Mucosa of descending colon (tissue), 3 donors: ENCODE results near the gene S100A6. TPM values are rescaled to one million over a fixed set of nuclear protein-coding genes. Genes with fewer than 3 reads are reported as not detected.

Experiments
- ATAC-seq: fragments of 200-7000 bp; cut with Tn5 transposase; one replicate; pipeline ENCODE4 v1.9.1; 2020; ENCODE audit warnings: mild to moderate bottlenecking, moderate library complexity
- DNase-seq, 3 donors: peaks; one replicate each; pipeline ENCODE4 v3.0.0-alpha.2; 2020
- H3K36me3 ChIP-seq: fragments of 200-600 bp; one replicate; pipeline ENCODE4 v1.8.0; 2021; ENCODE audit warnings: low read depth, mild to moderate bottlenecking
- H3K4me1 ChIP-seq: fragments of 200-600 bp; one replicate; pipeline ENCODE4 v1.8.0; 2021; ENCODE audit warnings: low read depth, mild to moderate bottlenecking
- H3K4me3 ChIP-seq: fragments of 200-600 bp; one replicate; pipeline ENCODE4 v1.8.0; 2021; ENCODE audit warnings: mild to moderate bottlenecking
- H3K9me3 ChIP-seq: fragments of 200-600 bp; one replicate; pipeline ENCODE4 v1.8.0; 2021; ENCODE audit warnings: mild to moderate bottlenecking
- intact Hi-C, 2 donors: fragments of 100-400 bp; cut with DNase I in 1 of 2; cut with micrococcal nuclease in 1 of 2; formaldehyde crosslinking; loops; one replicate each; pipeline versions ENCODE4 v1.11.0 to v1.11.1; 2022; cut with DNase I, micrococcal nuclease
- total RNA-seq, 3 donors: library from RNA; stranded (reverse); fragmentation: NEBNext Ultra II Directional in 2 of 3; extraction: Animal tissue kit (Norgen Biotek cat#: 25700) in 2 of 3; gene quantifications; one replicate each; pipeline versions ENCODE4 v1.2.1 to v1.2.4, GENCODE V29; 2021 to 2023
- TF ChIP-seq, protein P1 (sequence below): fragments of 200-600 bp; IDR thresholded peaks from one replicate; pipeline ENCODE4 v1.8.0; 2022; ENCODE audit warnings: antibody characterized with exemption, mild to moderate bottlenecking
- donor health status: DM: no; HTN: no; CAD: no; lungs with moderate emphysema.
- donor health status: DM: no; HTN: no; CAD: no.
- donor health status: DM: no; HTN: yes; CAD: no.

S100A6 gene
- total RNA-seq, 3 donors from 2014 or later, result 1,327 to 1,659 (median 1,382) TPM

- Histone ChIP-seq H3K36me3 (no peaks in the 10 kb centered on the region), H3K9me3 (no peaks in the 10 kb centered on the region), H3K4me3 (no peak overlapping the region), H3K4me1 (peaks cover 27% of the 10 kb centered on the region)
- TF ChIP-seq, protein P1, sequence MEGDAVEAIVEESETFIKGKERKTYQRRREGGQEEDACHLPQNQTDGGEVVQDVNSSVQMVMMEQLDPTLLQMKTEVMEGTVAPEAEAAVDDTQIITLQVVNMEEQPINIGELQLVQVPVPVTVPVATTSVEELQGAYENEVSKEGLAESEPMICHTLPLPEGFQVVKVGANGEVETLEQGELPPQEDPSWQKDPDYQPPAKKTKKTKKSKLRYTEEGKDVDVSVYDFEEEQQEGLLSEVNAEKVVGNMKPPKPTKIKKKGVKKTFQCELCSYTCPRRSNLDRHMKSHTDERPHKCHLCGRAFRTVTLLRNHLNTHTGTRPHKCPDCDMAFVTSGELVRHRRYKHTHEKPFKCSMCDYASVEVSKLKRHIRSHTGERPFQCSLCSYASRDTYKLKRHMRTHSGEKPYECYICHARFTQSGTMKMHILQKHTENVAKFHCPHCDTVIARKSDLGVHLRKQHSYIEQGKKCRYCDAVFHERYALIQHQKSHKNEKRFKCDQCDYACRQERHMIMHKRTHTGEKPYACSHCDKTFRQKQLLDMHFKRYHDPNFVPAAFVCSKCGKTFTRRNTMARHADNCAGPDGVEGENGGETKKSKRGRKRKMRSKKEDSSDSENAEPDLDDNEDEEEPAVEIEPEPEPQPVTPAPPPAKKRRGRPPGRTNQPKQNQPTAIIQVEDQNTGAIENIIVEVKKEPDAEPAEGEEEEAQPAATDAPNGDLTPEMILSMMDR, result no peak
- DNase-seq (peak; percentile 86 to 90 (median 89)), ATAC-seq (peak; percentile 97)
- intact Hi-C loops, result loop anchor here in 1 of 2 donors (10.0 kb wide), 1 partner anchor 229 kb away; no protein-coding TSS in a partner anchor
Measured at GRCh38 chr1:153515504-153516394, 20.0 kb downstream of the S100A6 start.

DNA sequence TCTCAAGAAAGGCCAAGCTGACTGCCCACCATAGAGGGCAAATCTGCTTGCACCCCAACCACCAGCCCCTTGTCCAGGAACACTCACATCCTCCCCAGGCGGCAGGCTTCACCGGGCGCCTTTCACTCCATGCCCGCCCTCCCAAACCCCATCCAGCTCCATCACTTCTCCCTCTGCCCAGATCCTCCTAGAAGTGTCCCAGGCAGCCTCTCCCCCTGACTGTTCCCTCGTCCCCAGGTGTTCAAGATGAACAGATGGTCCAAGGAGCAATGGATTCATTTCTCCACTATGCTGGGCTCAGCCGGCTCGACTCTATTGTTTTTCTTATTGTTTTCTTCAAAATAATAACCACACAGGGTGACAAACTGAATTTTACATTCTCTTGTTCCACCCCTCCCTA lies 22.1 kb downstream of the S100A6 start:
- ATAC-seq (no peak), DNase-seq (no peak)
- no peak overlapping the region for H3K4me3 ChIP-seq
- no peaks in the 10 kb centered on the region for H3K36me3 ChIP-seq
- no peaks in the 10 kb centered on the region for H3K9me3 ChIP-seq
- peaks cover 23% of the 10 kb centered on the region for H3K4me1 ChIP-seq
- TF ChIP-seq, protein P1, result no peak
- intact Hi-C loops, result loop anchor here in 1 of 2 donors (5.0 to 10.0 kb wide), 2 partner anchors 54 to 231 kb away; partner anchors contain the start of gene S100A2

DNA sequence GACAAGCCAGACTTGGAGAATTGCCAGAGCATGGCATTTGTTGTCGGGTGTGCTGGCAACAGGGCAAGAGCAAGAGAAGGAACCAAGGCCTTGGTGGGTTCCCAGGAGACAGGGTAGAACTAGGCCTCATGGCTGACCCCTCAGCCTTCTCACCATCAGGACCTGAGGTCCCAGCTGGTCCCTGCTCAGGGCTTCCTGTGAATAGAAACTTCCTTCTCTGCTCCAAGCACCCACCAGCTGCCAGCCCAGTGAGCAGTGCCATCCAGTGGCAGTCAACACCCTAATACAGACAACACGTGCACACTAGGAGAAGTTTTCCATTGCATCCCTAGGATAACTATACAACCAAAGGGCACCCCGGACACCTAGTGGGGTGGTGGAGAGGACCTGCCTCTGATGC lies 22.8 kb downstream of the S100A6 start:
- H3K36me3 ChIP-seq, result no peaks in the 10 kb centered on the region
- no peaks in the 10 kb centered on the region for H3K9me3 ChIP-seq
- DNase-seq, result peak in 2 of 3 donors; percentile 48 to 57
- H3K4me1 ChIP-seq, result peaks cover 23% of the 10 kb centered on the region
- TF ChIP-seq, protein P1, result no peak
- peak; percentile 14 for ATAC-seq
- no peak overlapping the region for H3K4me3 ChIP-seq
- intact Hi-C loops, result loop anchor here in 1 of 2 donors (5.0 to 10.0 kb wide), 2 partner anchors 54 to 232 kb away; partner anchors contain the start of gene S100A2

GRCh38 chr1:153510984-153511410 lies 24.8 kb downstream of the S100A6 start:
- no peaks in the 10 kb centered on the region for H3K36me3 ChIP-seq
- intact Hi-C loops, result loop anchor here (2.0 to 10.0 kb wide), 3 partner anchors 56 to 234 kb away; partner anchors contain the start of gene S100A2 (in 1 of the 2)
- H3K9me3 ChIP-seq, result no peaks in the 10 kb centered on the region
- peak; percentile 71 for ATAC-seq
- peaks cover 17% of the 10 kb centered on the region for H3K4me1 ChIP-seq
- H3K4me3 ChIP-seq, result no peak overlapping the region
- TF ChIP-seq, protein P1, result peak; percentile 85
- peak; percentile 84 to 89 (median 87) for DNase-seq

- TF ChIP-seq, protein P1, result peak; percentile 65
- H3K4me3 ChIP-seq, result no peak overlapping the region
- peak; percentile 59 to 86 (median 80) for DNase-seq
- peak; percentile 69 for ATAC-seq
- H3K4me1 ChIP-seq, result peaks cover 7% of the 10 kb centered on the region
- intact Hi-C loops, result loop anchor here (2.0 to 10.0 kb wide), 3 partner anchors 57 to 235 kb away; partner anchors contain the start of gene S100A2 (in 1 of the 2)
- no peaks in the 10 kb centered on the region for H3K9me3 ChIP-seq
- H3K36me3 ChIP-seq, result no peaks in the 10 kb centered on the region
Measured at GRCh38 chr1:153509729-153510354, 25.9 kb downstream of the S100A6 start.
